Gastroesophageal sphincter (tissue), 3 donors: Measurements from ENCODE around the gene MPST.

Experiments
- CTCF ChIP-seq, 4 experiments: fragments of 200-600 bp in 2 of 4; fragments of 450-650 bp in 2 of 4; sonication (generic) in 1 of 4; IDR thresholded peaks; one replicate each; pipeline ENCODE4 v1.5.1; 2017 to 2019; ENCODE audit warnings: antibody characterized with exemption in 4 of 4, mild to moderate bottlenecking in 2 of 4, moderate library complexity in 2 of 4
- EP300 ChIP-seq: sonication (generic); formaldehyde crosslinking; IDR thresholded peaks from one replicate; pipeline ENCODE4 v1.6.1; 2017; ENCODE audit warnings: antibody characterized with exemption, mild to moderate bottlenecking
- POLR2A ChIP-seq, 2 donors: fragments of 450-650 bp; IDR thresholded peaks; one replicate each; pipeline ENCODE4 v1.6.1; 2017; ENCODE audit warnings: antibody characterized with exemption in 2 of 2, mild to moderate bottlenecking in 2 of 2, moderate library complexity in 1 of 2

GRCh38 chr22:37057796-37058510 lies 38.4 kb downstream of the MPST start:
- TF ChIP-seq EP300 (no peak), CTCF (IDR thresholded peaks at IDR 0.05) (no peak), POLR2A (IDR thresholded peaks at IDR 0.05) (no peak)
